WI38 (cell line): ENCODE results near the gene AP3D1.

Experiments used
- H3K4me3 ChIP-seq: 2 replicates; pipeline ENCODE4 v1.5.1; 2011; ENCODE audit warnings: low read depth, mild to moderate bottlenecking, control low read depth, low read length
- TF ChIP-seq, protein P1 (sequence below): IDR thresholded peaks from 2 replicates; pipeline ENCODE4 v1.5.1; 2012; ENCODE audit warnings: low read depth, mild to moderate bottlenecking, control low read depth, low read length

Gene AP3D1

DNA sequence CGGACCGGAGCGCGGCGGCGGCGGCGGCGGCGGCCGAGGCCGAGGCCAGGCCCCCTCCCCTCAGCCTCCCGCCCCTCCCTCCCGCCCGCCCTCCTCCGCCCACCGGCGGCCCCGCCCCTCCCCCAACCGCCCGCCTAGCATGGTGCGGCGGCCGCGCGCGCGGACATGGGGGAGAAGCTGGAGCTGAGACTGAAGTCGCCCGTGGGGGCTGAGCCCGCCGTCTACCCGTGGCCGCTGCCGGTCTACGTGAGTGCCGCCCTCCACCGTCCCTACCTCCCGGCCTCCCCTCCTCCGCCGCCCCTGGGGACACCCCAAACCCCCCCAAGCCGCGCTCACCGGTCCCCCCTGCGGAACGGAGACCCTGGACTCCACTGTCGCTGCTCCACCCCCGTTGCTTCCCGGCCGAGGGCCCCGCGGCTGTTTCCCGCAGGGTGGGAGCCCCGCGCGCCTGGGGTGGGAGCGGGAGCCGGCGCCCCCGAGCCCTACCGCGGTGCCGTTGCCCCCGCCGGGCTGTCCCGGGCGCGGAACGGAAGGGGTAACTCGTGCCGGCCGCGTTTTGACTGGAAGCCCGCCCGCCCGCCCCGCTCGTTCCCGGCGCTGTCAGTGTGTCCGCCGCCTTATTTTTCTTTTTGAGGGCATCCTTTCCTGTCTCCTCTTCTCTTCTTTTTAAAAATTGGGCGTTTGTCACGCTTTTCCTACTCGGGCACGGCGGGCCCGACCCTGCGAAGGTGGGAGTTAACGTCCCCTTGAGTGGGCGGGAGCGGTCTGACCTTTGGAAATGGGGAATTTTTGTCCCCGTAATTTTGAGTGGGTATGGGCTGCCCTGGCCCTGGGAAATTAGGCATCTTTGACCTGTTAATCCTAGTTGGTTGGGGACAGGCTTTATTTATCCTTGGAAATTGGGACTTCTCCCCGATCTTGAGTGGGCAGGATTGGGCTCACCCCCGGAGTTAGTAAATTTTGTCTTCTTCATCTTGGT lies 12.9 kb upstream of the AP3D1 start:
- H3K4me3 ChIP-seq = peak overlapping the region; percentile 83
- TF ChIP-seq, protein P1, sequence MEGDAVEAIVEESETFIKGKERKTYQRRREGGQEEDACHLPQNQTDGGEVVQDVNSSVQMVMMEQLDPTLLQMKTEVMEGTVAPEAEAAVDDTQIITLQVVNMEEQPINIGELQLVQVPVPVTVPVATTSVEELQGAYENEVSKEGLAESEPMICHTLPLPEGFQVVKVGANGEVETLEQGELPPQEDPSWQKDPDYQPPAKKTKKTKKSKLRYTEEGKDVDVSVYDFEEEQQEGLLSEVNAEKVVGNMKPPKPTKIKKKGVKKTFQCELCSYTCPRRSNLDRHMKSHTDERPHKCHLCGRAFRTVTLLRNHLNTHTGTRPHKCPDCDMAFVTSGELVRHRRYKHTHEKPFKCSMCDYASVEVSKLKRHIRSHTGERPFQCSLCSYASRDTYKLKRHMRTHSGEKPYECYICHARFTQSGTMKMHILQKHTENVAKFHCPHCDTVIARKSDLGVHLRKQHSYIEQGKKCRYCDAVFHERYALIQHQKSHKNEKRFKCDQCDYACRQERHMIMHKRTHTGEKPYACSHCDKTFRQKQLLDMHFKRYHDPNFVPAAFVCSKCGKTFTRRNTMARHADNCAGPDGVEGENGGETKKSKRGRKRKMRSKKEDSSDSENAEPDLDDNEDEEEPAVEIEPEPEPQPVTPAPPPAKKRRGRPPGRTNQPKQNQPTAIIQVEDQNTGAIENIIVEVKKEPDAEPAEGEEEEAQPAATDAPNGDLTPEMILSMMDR = no peak

DNA sequence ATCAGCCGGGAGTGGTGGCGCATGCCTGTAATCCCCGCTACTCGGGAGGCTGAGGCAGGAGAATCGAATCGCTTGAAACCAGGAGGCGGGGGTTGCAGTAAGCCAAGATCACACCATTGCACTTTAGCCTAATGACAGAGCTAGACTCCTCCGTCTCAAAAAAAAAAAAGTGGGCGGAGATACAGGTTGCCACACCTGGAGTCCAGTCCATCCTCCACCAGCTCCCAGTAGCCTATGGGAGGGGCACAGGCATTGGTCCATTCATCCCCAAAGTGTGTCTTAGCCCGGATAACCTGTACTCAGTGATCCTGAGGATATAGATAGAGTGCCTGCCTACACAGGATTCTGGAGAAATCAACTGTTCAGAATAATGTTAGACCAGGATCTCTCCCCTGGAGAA lies 9.0 kb upstream of the AP3D1 start:
- H3K4me3 ChIP-seq = no peak overlapping the region
- TF ChIP-seq, protein P1 = no peak

DNA sequence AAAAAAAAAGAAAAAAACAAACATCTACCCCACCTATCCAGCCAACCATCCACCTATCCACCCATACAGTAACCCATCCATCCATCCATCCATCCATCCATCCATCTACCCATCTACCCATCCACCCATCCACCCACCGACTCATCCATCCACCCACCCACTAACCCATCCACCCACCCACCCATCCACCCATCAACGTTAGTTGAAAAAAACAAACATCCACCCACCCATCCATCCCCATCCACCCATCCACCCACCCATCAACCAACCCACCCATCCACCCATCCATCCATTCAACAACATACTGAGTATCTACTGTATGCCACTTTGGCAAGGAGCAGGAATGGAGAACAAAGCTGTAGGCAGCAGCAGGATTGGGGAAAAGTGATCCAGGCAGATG lies 6.1 kb upstream of the AP3D1 start:
- no peak overlapping the region for H3K4me3 ChIP-seq
- TF ChIP-seq, protein P1 = no peak

DNA sequence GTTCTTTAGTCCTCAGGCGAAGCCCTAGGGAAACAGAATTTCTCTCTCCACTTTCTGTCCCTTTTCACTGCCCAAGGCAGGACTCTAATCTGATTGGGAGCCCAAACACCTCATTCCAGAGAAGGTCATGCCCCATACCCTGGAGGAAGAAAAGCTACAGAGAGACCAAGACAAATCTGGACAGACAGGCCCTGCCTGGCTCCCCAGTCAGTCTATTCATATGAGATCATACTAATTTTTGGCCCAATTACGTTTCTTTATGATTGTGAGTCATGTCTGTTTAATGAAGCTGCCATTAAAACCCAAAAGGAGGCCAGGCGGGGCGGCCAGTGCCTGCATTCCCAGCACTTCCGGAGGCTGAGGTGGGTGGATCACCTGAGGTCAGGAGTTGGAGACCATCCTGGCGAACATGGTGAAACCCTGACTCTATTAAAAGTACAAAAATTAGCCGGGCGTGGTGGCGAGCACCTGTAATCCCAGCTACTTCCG lies 3.3 kb upstream of the AP3D1 start:
- no peak overlapping the region for H3K4me3 ChIP-seq
- TF ChIP-seq, protein P1 = no peak

DNA sequence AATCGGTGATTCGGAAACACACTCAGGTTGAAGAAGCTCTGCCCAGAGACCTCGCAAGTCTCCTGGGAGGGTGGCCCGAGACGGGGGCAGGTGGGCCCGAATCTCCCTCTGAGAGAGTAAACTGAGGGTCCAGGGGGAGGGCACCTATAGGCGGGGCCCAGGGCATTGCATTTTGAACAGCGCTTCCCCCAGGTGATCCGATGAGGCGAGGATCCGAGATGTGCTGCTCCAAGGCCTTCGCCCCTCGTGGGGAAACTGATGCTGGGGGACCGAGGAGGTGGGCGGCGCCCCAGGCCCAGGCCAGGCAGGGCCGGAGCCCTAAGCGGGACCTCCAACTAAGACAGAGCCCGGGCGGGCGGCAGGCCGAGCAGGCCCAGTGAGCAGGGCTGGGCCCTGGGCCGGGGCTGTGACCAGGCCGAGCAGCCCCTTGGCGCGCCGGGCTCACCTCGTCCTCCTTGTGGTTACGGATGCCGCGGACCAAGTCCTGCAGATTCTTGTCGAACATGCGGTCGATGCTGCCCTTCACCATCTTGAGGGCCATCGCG lies 500 bp downstream of the AP3D1 start:
- peak overlapping the region; percentile 79 for H3K4me3 ChIP-seq
- TF ChIP-seq, protein P1 = no peak

DNA sequence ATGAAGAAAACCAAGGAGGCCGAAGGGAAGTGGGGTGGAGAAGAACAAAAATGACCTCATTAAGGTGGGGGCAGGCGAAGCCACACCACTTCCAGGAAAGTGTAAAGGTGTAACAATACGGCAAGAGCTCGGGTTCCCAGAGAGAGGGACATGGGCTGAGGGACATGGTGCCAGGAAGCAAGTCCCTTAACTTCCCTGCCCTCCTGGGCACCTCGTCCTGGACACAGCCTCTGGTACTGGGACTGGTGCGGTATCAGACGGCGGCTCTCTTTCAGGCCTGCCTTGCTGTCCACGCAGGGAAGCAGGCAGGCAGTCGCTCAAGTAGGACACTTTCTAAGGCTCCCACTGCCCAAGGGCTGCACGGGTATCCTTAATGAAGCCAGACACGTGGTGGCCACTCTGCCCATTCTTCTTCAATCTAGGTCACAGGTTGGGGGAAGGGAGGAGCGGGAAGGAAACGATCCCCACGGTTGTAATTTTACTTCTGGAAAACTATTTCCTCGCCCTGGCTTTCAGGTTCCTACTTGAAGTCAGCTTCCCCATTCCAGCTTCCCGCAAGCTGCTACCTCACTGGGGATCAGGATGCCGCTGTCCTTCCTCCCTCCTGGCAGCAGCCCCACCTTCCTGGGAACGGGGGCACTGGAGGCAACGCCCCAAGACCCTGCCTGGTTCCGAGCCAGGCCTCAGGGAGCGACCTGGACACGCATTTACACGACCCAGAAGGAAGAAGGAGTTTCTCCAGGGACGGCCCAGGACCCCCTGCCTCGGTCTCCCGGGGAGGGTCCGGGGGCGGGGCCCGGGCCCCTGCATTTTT lies 1.2 kb downstream of the AP3D1 start:
- H3K4me3 ChIP-seq = peak overlapping the region; percentile 79
- TF ChIP-seq, protein P1 = no peak
